ACC112 (cell line): ENCODE measurements around the gene SETD5.
A peak's percentile ranks its signal among the peaks of the same experiment; 100 is the strongest.
"Not testable (repeated sequence)": the region's sequence is repeated elsewhere in the genome, so short reads cannot be mapped to it uniquely, and the experiment has no call there.

Experiments used
- H2AFZ ChIP-seq: fragments of 200-600 bp; sonication (generic); one replicate; pipeline ENCODE4 v1.6.0; 2017; ENCODE audit warnings: antibody characterized with exemption, low read length; ENCODE audit not compliant: unreplicated experiment
- H3K27ac ChIP-seq: fragments of 200-600 bp; sonication (generic); 2 replicates; pipeline ENCODE4 v1.5.1; 2014; ENCODE audit warnings: low read depth, mild to moderate bottlenecking, antibody characterized with exemption, low read length, moderate library complexity
- H3K27me3 ChIP-seq: fragments of 200-600 bp; sonication (generic); 2 replicates; pipeline ENCODE4 v1.6.1; 2014; ENCODE audit warnings: mild to moderate bottlenecking, antibody characterized with exemption, low read length, moderate library complexity, mixed read lengths; ENCODE audit not compliant: insufficient read depth
- H3K36me3 ChIP-seq: fragments of 200-600 bp; sonication (generic); 2 replicates; pipeline ENCODE4 v1.6.1; 2016; ENCODE audit warnings: mild to moderate bottlenecking, antibody characterized with exemption, low read length, moderate library complexity, mixed read lengths; ENCODE audit not compliant: insufficient read depth
- H3K4me1 ChIP-seq: fragments of 200-600 bp; sonication (generic); one replicate; pipeline ENCODE4 v1.6.1; 2016; ENCODE audit warnings: low read length, mixed read lengths; ENCODE audit not compliant: insufficient read depth, unreplicated experiment, control insufficient read depth
- H3K4me3 ChIP-seq: fragments of 200-600 bp; sonication (generic); 2 replicates; pipeline ENCODE4 v1.5.1; 2014; ENCODE audit warnings: mild to moderate bottlenecking, low read depth, low read length
- H3K79me2 ChIP-seq: fragments of 200-600 bp; sonication (generic); one replicate; pipeline ENCODE4 v1.6.0; 2016; ENCODE audit warnings: low read length; ENCODE audit not compliant: control insufficient read depth, unreplicated experiment, insufficient read depth

Gene SETD5

GRCh38 chr3:9473496-9474065 is 76.2 kb downstream of the SETD5 start:
- no peak overlapping the region for H3K4me3 ChIP-seq
- H2AFZ ChIP-seq, result no peak overlapping the region
- H3K27ac ChIP-seq, result no peak overlapping the region
- peaks cover 24% of the 10 kb centered on the region for H3K79me2 ChIP-seq
- peaks cover 78% of the 10 kb centered on the region for H3K36me3 ChIP-seq
- no peaks in the 10 kb centered on the region for H3K4me1 ChIP-seq
- no peaks in the 10 kb centered on the region for H3K27me3 ChIP-seq

GRCh38 chr3:9474482-9474881 is 77.1 kb downstream of the SETD5 start:
- H3K36me3 ChIP-seq, result peaks cover 85% of the 10 kb centered on the region
- no peak overlapping the region for H3K27ac ChIP-seq
- H3K79me2 ChIP-seq, result peaks cover 16% of the 10 kb centered on the region
- no peaks in the 10 kb centered on the region for H3K27me3 ChIP-seq
- no peak overlapping the region for H3K4me3 ChIP-seq
- no peak overlapping the region for H2AFZ ChIP-seq
- H3K4me1 ChIP-seq, result no peaks in the 10 kb centered on the region

- no peak overlapping the region for H3K27ac ChIP-seq
- no peak overlapping the region for H3K4me3 ChIP-seq
- no peaks in the 10 kb centered on the region for H3K79me2 ChIP-seq
- H3K4me1 ChIP-seq, result no peaks in the 10 kb centered on the region
- H2AFZ ChIP-seq, result no peak overlapping the region
- no peaks in the 10 kb centered on the region for H3K27me3 ChIP-seq
- peaks cover 74% of the 10 kb centered on the region for H3K36me3 ChIP-seq
Measured at GRCh38 chr3:9476935-9477334, 79.5 kb downstream of the SETD5 start.

GRCh38 chr3:9480265-9480664 is 82.8 kb downstream of the SETD5 start:
- Histone ChIP-seq H3K79me2 (no peaks in the 10 kb centered on the region), H3K27ac (no peak overlapping the region), H3K36me3 (peaks cover 57% of the 10 kb centered on the region), H3K27me3 (no peaks in the 10 kb centered on the region), H3K4me3 (no peak overlapping the region), H3K4me1 (no peaks in the 10 kb centered on the region), H2AFZ (no peak overlapping the region)

GRCh38 chr3:9485248-9485647 is 87.8 kb downstream of the SETD5 start:
- Histone ChIP-seq H3K36me3 (peaks cover 32% of the 10 kb centered on the region), H3K27ac (no peak overlapping the region), H3K4me1 (no peaks in the 10 kb centered on the region), H2AFZ (no peak overlapping the region), H3K4me3 (no peak overlapping the region), H3K79me2 (no peaks in the 10 kb centered on the region), H3K27me3 (no peaks in the 10 kb centered on the region)

- Histone ChIP-seq H3K27me3 (no peaks in the 10 kb centered on the region), H3K27ac (no peak overlapping the region), H3K4me1 (no peaks in the 10 kb centered on the region), H3K79me2 (no peaks in the 10 kb centered on the region), H3K4me3 (no peak overlapping the region), H3K36me3 (peaks cover 6% of the 10 kb centered on the region; the same call in 1 of the 2 replicates), H2AFZ (no peak overlapping the region)
Measured at GRCh38 chr3:9491506-9491905, 94.1 kb downstream of the SETD5 start.

GRCh38 chr3:9494036-9494435 is 96.6 kb downstream of the SETD5 start:
- H2AFZ ChIP-seq, H3K79me2 ChIP-seq, H3K36me3 ChIP-seq, H3K27ac ChIP-seq, H3K4me3 ChIP-seq, H3K27me3 ChIP-seq, H3K4me1 ChIP-seq: not testable (repeated sequence)

GRCh38 chr3:9496893-9497292 is 99.5 kb downstream of the SETD5 start:
- Histone ChIP-seq H3K36me3 (no peaks in the 10 kb centered on the region), H2AFZ (no peak overlapping the region), H3K27me3 (peaks cover 12% of the 10 kb centered on the region), H3K79me2 (no peaks in the 10 kb centered on the region), H3K4me3 (no peak overlapping the region), H3K4me1 (peaks cover 4% of the 10 kb centered on the region), H3K27ac (no peak overlapping the region)

GRCh38 chr3:9497821-9498565 is 100.6 kb downstream of the SETD5 start:
- Histone ChIP-seq H2AFZ (no peak overlapping the region), H3K4me1 (peaks cover 4% of the 10 kb centered on the region), H3K4me3 (no peak overlapping the region), H3K27ac (no peak overlapping the region), H3K27me3 (peaks cover 12% of the 10 kb centered on the region), H3K36me3 (no peaks in the 10 kb centered on the region), H3K79me2 (no peaks in the 10 kb centered on the region)

- Histone ChIP-seq H3K27ac (no peak overlapping the region), H3K36me3 (no peaks in the 10 kb centered on the region), H3K27me3 (peaks cover 12% of the 10 kb centered on the region), H3K4me3 (no peak overlapping the region), H2AFZ (no peak overlapping the region), H3K4me1 (peaks cover 4% of the 10 kb centered on the region), H3K79me2 (no peaks in the 10 kb centered on the region)
Measured at GRCh38 chr3:9498781-9499180, 101.4 kb downstream of the SETD5 start.

GRCh38 chr3:9499455-9500107 is 102.2 kb downstream of the SETD5 start:
- Histone ChIP-seq H3K27ac (no peak overlapping the region), H2AFZ (no peak overlapping the region), H3K4me1 (peaks cover 4% of the 10 kb centered on the region), H3K27me3 (peaks cover 12% of the 10 kb centered on the region), H3K36me3 (no peaks in the 10 kb centered on the region), H3K79me2 (no peaks in the 10 kb centered on the region), H3K4me3 (0 out of 2 replicates have a peak overlapping the region, but pooled peaks have one; percentile 44)
